ENCODE data around the gene SLC17A3.

DNA sequence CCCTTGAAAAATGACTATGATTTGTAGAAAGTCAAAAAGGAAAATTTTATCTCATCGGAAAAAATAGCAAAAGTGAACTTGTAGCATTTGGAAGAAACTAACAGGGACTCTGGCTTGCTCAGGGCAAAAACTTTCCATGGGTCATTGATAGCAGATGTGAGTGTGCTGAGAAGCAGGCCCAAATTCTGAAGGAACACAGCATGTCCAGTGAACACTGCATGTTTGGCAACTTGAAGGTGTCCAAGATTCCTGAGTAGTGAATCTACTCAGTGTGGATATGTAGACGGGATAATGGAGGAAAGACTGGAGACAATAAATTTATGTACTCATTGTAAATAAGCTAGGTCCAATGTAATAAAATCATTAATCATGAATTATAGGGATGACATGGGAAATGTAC is 48.3 kb upstream of the SLC17A3 start:
- TF ChIP-seq GATA2 (IDR thresholded peaks at IDR 0.05; ENCODE audit: low read depth, low read length) = no peak
- no peak for TF ChIP-seq GATA3 (IDR thresholded peaks at IDR 0.05; ENCODE audit: low read depth, low read length)

Data from SH-SY5Y (cell line).